ENCODE results near the gene KRT26.

DNA sequence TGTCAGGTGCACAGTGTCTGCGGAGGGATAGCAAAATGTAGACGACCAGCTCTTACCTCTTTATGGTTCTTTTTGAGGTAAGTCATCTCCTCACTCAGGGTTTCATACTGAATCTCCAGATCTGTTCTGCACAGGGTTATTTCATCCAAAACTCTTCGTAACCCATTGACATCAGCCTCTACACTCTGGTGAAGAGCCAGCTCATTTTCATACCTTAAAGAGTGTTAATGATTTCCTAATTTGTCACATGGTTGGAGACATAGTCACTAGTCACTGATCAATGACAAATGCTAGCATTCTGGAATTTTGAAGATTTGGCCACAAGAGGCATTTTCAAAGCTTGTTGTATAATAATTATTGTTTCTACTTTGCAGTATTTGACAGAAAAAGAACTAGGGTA is 18.2 kb downstream of the KRT26 start:
- TF ChIP-seq, protein P1, sequence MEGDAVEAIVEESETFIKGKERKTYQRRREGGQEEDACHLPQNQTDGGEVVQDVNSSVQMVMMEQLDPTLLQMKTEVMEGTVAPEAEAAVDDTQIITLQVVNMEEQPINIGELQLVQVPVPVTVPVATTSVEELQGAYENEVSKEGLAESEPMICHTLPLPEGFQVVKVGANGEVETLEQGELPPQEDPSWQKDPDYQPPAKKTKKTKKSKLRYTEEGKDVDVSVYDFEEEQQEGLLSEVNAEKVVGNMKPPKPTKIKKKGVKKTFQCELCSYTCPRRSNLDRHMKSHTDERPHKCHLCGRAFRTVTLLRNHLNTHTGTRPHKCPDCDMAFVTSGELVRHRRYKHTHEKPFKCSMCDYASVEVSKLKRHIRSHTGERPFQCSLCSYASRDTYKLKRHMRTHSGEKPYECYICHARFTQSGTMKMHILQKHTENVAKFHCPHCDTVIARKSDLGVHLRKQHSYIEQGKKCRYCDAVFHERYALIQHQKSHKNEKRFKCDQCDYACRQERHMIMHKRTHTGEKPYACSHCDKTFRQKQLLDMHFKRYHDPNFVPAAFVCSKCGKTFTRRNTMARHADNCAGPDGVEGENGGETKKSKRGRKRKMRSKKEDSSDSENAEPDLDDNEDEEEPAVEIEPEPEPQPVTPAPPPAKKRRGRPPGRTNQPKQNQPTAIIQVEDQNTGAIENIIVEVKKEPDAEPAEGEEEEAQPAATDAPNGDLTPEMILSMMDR (IDR thresholded peaks at IDR 0.05 in 2 of 3, conservative IDR thresholded peaks at IDR 0.05 in 1 of 3; ENCODE audit: control insufficient read depth in 2 of 3, extremely low read depth in 1 of 3, insufficient read depth in 1 of 3, low read depth in 3 of 3, low read length in 3 of 3): no peak
- TF ChIP-seq POLR2A (IDR thresholded peaks at IDR 0.05; ENCODE audit: low read depth, low read length) (no peak), SREBF1 (IDR thresholded peaks at IDR 0.05; ENCODE audit: low read length) (no peak), FOS (IDR thresholded peaks at IDR 0.05; ENCODE audit: borderline replicate concordance, extremely low read depth, insufficient read length) (no peak), TAF1 (IDR thresholded peaks at IDR 0.05; ENCODE audit: borderline replicate concordance, low read depth, low read length) (no peak), CHD2 (IDR thresholded peaks at IDR 0.05; ENCODE audit: borderline replicate concordance, low read depth, low read length) (no peak)
- TF ChIP-seq, protein P2, sequence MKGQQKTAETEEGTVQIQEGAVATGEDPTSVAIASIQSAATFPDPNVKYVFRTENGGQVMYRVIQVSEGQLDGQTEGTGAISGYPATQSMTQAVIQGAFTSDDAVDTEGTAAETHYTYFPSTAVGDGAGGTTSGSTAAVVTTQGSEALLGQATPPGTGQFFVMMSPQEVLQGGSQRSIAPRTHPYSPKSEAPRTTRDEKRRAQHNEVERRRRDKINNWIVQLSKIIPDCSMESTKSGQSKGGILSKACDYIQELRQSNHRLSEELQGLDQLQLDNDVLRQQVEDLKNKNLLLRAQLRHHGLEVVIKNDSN (IDR thresholded peaks at IDR 0.05; ENCODE audit: borderline replicate concordance, extremely low read length, insufficient read depth, low read depth, low read length): no peak

Data from GM12878 (cell line).